Gastroesophageal sphincter (tissue), 3 donors: ENCODE results near the gene LSR.

Experiments
- CTCF ChIP-seq, 4 experiments: fragments of 200-600 bp in 2 of 4; fragments of 450-650 bp in 2 of 4; sonication (generic) in 1 of 4; IDR thresholded peaks; one replicate each; pipeline ENCODE4 v1.5.1; 2017 to 2019; ENCODE audit warnings: antibody characterized with exemption in 4 of 4, mild to moderate bottlenecking in 2 of 4, moderate library complexity in 2 of 4
- EP300 ChIP-seq: sonication (generic); formaldehyde crosslinking; IDR thresholded peaks from one replicate; pipeline ENCODE4 v1.6.1; 2017; ENCODE audit warnings: antibody characterized with exemption, mild to moderate bottlenecking
- POLR2A ChIP-seq, 2 donors: fragments of 450-650 bp; IDR thresholded peaks; one replicate each; pipeline ENCODE4 v1.6.1; 2017; ENCODE audit warnings: antibody characterized with exemption in 2 of 2, mild to moderate bottlenecking in 2 of 2, moderate library complexity in 1 of 2
- POLR2AphosphoS5 ChIP-seq: sonication (generic); formaldehyde crosslinking; IDR thresholded peaks from one replicate; pipeline ENCODE4 v1.6.1; 2017; ENCODE audit warnings: antibody characterized with exemption

- TF ChIP-seq POLR2A (IDR thresholded peaks at IDR 0.05), result no peak
- TF ChIP-seq CTCF (IDR thresholded peaks at IDR 0.05), result no peak
- TF ChIP-seq EP300, result no peak
- TF ChIP-seq POLR2AphosphoS5, result no peak
Observed at GRCh38 chr19:35249146-35249847, 495 bp downstream of the LSR start.
